ENCODE results near the gene CIRBP. TPM values are rescaled to one million over a fixed set of nuclear protein-coding genes. Genes with fewer than 3 reads are reported as not detected.

The CIRBP gene
- total RNA-seq, 1 experiment from 2014 or later, result 263 TPM

DNA sequence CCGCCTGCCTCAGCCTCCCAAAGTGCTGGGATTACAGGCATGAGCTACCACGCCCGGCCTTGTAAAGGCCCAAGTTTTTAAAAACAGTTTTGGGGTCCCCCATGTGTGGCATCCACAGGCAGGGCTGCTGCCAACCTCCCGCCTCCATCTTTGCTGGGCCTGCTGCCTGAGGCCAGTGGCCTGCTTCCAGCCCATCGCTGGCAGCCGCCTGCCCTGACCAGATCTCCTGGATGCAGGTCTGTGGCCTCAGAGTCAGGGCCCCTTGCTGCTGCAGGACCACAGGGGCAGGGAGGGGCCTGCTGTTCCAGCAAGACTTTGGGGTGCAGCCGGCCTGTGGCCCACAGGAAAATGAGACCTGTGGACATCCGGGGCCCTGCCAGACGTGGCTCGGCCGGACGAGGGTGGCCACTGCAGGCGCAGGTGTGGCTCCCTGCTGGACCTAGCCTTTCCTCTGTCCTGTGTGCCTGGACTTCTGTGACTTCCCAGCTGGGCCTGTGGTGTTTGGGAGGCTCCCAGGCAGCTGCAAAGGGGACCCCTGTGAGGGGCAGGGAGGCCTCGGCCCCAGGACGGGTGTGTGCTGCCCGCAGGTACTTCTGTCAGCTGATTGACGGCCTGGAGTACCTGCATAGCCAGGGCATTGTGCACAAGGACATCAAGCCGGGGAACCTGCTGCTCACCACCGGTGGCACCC, 49.2 kb upstream of the CIRBP start:
- H4K8ac ChIP-seq (replicated peaks; ENCODE audit: insufficient read length, low read depth, low read length), result no peak overlapping the region
- no peaks in the 10 kb centered on the region for H3K9me3 Mint-ChIP-seq
- no peak overlapping the region for H3K14ac ChIP-seq (ENCODE audit: insufficient read depth, low read length)
- no peaks in the 10 kb centered on the region for H3K4me1 ChIP-seq (ENCODE audit: insufficient read depth, low read length)
- no peak overlapping the region for H2BK12ac ChIP-seq (ENCODE audit: insufficient read length, low read depth, low read length)
- H2BK20ac ChIP-seq (ENCODE audit: low read depth, low read length, poor library complexity, severe bottlenecking), result no peak overlapping the region
- no peak overlapping the region for H3K56ac ChIP-seq (ENCODE audit: insufficient read length, low read depth, low read length)
- H3K4me2 ChIP-seq (ENCODE audit: insufficient read depth, insufficient read length, low read length), result no peak overlapping the region
- H2BK5ac ChIP-seq (ENCODE audit: insufficient read length, low read length), result no peak overlapping the region
- DNase-seq, result no peak
- no peak overlapping the region for H3T11ph ChIP-seq (ENCODE audit: low read length)
- no peak overlapping the region for H3K23ac ChIP-seq (ENCODE audit: insufficient read length, low read depth, low read length)
- H3K9me3 ChIP-seq (ENCODE audit: control insufficient read depth, low read depth, low read length), result no peaks in the 10 kb centered on the region
- H3K27ac Mint-ChIP-seq, result no peak overlapping the region
- H3K36me3 Mint-ChIP-seq (ENCODE audit: insufficient read depth in 1 of 3, low read depth in 3 of 3), result peaks cover 2 to 9% (median 8%) of the 10 kb centered on the region in 3 experiments; a peak in 5 of 7 replicates
- no peak overlapping the region for H3K18ac ChIP-seq (ENCODE audit: insufficient read length, low read depth, low read length)
- no peak overlapping the region for H2AK5ac ChIP-seq (ENCODE audit: insufficient read length, low read length)
- H4K20me1 ChIP-seq (ENCODE audit: control insufficient read depth, insufficient read depth, insufficient read length), result no peaks in the 10 kb centered on the region
- H2BK15ac ChIP-seq (ENCODE audit: low read depth, low read length), result no peak overlapping the region
- no peak overlapping the region for H4K91ac ChIP-seq (ENCODE audit: insufficient read length, low read depth, low read length)
- no peaks in the 10 kb centered on the region for H3K27me3 ChIP-seq (ENCODE audit: insufficient read depth, low read length)
- no CpG with 5 or more reads among the region's 19 CpGs for WGBS (ENCODE audit: extremely low coverage, insufficient read length, low lambda C conversion rate)
- no peak overlapping the region for H4K5ac ChIP-seq (ENCODE audit: insufficient read length, low read depth, low read length)
- H3K4me3 Mint-ChIP-seq, result no peak overlapping the region
- peaks cover 7% of the 10 kb centered on the region; the same call in 1 of the 2 replicates for H3K79me2 ChIP-seq (ENCODE audit: insufficient read depth, low read length)
- no peak overlapping the region for H3K4ac ChIP-seq (ENCODE audit: low read depth, low read length)
- H3K27ac ChIP-seq (ENCODE audit: insufficient read length, low read depth, low read length), result no peak overlapping the region
- no peak overlapping the region for H2AFZ ChIP-seq (ENCODE audit: low read length)
- H3K4me1 Mint-ChIP-seq, result peaks cover 4 to 20% of the 10 kb centered on the region in 2 experiments; a peak in 3 of 4 replicates
- H2BK120ac ChIP-seq (ENCODE audit: low read depth, low read length, poor library complexity, severe bottlenecking), result no peak overlapping the region
- H3K79me1 ChIP-seq (ENCODE audit: insufficient read depth, low read depth, low read length, poor library complexity, severe bottlenecking), result peaks cover 4% of the 10 kb centered on the region
- TF ChIP-seq, protein P1, sequence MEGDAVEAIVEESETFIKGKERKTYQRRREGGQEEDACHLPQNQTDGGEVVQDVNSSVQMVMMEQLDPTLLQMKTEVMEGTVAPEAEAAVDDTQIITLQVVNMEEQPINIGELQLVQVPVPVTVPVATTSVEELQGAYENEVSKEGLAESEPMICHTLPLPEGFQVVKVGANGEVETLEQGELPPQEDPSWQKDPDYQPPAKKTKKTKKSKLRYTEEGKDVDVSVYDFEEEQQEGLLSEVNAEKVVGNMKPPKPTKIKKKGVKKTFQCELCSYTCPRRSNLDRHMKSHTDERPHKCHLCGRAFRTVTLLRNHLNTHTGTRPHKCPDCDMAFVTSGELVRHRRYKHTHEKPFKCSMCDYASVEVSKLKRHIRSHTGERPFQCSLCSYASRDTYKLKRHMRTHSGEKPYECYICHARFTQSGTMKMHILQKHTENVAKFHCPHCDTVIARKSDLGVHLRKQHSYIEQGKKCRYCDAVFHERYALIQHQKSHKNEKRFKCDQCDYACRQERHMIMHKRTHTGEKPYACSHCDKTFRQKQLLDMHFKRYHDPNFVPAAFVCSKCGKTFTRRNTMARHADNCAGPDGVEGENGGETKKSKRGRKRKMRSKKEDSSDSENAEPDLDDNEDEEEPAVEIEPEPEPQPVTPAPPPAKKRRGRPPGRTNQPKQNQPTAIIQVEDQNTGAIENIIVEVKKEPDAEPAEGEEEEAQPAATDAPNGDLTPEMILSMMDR (conservative IDR thresholded peaks at IDR 0.05), result no peak
- H3K9ac ChIP-seq (ENCODE audit: extremely low read depth, insufficient read length, low read length), result no peak overlapping the region
- no peaks in the 10 kb centered on the region for H3K23me2 ChIP-seq (ENCODE audit: insufficient read length, low read depth, low read length, poor library complexity, severe bottlenecking)
- no peaks in the 10 kb centered on the region for H3K27me3 Mint-ChIP-seq (ENCODE audit: low read depth)
